HG02970 (cell line): ENCODE results near the gene GTSE1.

ENCODE experiments used
- ATAC-seq: cut with Tn5 transposase; IDR thresholded peaks from one replicate; pipeline ENCODE4 v1.9.1; 2021; ENCODE audit warnings: mild to moderate bottlenecking, moderate library complexity, moderate number of reproducible peaks; ENCODE audit not compliant: unreplicated experiment, low FRiP score

GTSE1 gene

DNA sequence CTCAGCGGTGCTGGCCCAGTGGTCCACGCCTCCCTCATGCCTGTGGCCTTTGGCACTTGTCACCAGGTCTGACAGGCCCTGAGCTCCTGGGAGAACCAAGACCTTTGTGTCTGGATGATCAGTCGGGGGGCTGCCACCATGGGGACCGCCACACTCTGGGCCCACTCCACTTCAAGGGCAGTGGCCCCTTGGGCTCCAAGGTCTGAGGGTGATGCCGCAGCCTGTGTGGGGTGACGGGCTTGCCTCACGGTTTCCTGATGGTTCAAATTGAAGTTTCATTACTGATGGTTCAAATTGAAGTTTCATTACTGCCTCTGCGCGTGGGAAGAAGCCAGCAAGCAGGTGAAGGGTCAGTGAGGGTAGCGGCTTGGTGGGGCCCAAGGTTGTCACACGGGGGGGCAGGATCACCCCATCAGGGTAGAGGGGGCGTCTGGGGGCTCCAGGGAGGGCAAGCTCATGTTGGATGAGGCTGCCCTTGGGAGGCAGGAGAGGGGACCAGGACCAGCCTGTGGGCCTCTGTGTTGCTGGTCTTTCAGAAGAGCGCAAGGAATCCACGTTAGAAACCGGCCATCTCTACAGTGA lies 66.4 kb downstream of the GTSE1 start:
- no peak for ATAC-seq

DNA sequence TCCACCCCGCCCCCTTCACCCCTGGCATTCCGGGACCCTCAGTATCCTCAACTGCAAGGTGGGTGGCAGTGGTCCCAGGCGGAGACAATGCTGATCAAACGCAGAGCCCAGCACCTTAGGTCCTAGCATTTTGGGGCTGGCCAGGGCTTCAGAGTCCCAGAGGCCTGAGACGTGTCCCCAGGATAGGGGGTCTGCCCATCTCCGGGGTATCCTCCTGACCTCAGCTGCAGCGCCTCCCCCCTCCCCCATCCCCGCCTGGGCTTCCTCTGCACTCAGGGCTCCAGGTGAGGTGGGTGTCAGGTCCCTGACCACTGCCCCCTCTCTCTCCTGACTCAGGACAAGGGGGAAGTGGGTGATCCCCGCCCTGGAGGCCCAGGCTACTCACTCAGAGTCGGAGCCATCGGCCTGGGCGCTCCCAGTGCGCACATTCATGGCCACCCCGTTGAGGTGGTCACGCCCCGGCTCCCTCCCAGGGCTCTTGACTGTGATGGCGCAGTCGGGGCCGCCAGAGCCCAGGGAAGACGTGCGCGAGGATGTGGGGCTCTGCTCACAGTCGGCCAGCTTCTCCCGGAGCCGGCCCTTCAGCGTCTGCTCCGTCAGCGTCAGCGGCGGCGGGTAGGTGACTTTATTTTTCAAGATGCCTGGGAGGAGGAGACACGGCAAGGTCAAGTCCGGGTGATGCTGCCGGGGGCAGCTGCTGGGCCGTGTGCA lies 67.1 kb downstream of the GTSE1 start:
- ATAC-seq, result no peak

DNA sequence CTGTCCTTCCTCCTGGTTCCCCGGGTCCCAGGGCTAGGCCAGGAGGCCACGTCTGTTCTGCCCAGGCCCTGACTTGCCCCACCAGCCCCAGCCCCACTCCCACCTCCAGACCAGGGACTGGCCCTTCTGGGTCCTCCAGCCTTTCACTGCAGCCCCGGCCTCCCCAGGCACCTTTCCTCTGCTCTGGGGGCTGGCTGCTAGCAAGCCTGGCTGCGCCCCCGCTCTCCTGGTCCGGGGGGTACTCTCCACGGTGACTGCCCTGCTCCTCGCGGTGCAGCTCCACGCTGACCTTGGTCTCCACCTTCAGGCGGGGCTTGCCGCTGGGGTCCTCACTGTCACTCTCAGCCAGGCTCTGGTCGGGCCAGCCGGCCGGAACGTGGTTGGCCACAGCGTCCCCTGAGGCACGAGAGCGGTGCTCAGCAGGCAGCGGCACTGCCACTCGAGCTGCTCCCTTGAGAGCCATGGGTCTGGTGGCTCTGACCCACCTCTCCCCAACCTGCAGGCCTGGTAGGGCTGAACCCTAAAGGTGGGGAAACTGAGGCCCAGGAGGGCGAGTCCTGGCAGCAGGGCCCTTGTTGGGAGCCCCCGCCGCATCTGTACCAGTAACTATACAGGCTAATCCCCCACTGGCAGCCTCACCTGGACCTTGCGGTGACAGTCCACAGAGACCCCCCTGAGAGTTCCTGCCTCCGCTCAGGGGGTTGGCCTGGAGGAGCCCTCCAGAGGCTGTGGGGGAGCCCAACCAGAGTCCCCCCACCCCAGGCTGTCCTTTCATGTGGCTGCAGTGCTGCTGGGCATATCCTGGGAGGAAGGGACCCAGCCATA lies 67.9 kb downstream of the GTSE1 start:
- ATAC-seq, result no peak

DNA sequence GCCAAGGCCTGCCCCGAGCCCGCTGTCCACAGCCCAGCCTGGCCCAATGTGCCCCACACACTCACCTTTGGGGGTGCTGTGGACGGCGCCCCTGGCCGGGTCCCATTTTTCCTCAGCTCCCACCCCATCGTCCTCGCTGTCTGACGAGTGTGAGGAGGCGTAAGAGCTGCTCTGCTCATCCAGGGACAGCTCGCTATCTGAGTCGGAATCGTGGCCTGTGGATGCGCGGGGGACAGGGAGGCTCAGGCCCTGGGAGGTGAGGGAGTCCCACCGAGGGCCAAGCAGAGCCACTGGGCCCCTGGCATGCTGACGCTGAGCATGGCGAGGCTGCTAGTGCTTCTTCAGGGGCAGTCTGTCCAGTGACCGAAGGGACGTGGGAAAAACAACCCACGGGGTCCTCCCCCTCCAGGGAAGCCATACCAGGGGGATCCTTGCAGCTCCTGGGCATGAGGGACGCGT lies 68.5 kb downstream of the GTSE1 start:
- ATAC-seq, result no peak

DNA sequence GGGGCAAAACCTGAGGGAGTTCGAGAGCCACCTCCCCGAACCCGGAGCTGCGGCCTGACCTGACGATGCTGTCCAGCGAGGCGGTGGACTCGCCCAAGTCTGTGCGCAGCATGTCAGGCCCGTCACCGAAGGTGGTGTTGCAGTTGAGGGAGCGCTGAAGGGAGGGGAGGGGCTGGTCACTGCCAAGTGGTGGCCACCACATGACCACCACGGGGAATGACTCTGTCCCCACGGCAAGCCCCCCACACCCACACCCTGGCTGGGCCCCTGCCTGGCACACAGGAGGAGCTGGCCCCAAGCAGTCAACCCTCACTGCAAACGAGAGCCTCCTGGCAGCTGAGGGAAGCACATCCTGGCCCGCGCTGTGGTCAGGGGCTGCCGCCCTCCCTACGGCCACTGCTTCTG lies 69.7 kb downstream of the GTSE1 start:
- no peak for ATAC-seq

- ATAC-seq, result no peak
These were observed 70.4 kb downstream of the GTSE1 start for GRCh38 chr22:46366801-46367706.

DNA sequence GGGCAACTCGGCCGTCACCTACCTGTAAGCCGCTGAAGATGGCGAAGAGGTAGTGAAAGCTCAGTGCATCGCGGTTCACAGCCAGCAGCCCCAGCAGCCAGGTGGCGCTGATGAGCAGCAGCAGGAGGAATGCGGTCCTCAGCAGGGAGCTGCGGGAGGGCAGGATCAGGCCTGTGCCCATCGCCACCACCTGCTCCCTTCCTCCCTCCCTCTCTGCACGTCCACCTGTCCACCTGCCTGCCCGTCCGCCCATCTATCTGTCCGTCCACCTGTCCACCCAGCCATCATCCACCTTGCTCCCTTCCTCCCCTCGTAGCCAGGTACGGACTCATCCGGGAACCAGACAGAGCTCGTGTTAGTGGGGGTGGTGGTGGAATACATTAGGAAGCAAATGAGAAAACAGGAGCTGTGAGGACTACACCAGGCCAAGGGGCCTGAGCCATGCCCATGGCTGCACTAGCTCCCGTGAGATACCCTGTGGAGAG lies 71.1 kb downstream of the GTSE1 start:
- ATAC-seq, result no peak

- ATAC-seq, result no peak
These were observed 71.8 kb downstream of the GTSE1 start for GRCh38 chr22:46368422-46368821.

- no peak for ATAC-seq
These were observed 72.4 kb downstream of the GTSE1 start for GRCh38 chr22:46368871-46369715.

DNA sequence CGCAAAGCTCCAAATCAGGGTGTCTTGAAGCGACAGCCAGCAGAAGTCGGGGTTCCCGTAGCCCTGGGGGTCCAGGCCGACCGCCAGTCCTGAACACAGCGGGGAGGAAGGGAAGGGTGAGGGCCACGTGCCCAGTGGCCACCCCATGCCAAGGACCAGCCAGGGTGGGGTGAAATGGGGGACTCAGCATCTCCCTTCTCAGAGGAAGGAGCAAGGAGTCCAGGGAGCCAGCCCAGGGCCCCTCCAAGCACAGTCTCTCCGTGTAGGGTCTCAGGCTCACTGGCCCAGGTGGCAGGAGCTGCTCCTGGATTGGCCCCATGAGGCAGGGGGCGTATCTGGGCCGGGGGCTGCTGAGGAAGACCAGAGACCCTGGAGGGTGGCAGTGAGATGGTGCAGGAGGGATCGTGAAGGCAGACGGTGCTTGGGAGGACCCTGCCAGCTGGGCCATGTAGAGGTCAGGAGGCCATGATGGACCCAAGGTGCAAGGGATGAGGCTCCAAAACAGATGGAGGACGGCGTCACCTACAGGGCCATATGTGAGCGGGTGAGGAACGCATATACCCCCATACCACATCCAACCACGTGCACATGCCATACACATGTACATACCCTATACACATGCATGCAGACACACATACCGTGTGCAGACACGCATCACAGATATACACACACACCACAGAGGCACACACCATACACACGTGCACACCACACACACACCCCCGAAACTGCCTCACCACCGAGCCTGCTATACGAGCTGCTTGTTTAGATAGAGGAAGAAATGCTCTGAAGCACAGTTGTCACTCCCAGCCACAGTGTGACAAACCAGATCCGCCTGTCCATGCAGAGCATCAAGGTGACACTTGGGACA lies 73.3 kb downstream of the GTSE1 start:
- ATAC-seq, result no peak

DNA sequence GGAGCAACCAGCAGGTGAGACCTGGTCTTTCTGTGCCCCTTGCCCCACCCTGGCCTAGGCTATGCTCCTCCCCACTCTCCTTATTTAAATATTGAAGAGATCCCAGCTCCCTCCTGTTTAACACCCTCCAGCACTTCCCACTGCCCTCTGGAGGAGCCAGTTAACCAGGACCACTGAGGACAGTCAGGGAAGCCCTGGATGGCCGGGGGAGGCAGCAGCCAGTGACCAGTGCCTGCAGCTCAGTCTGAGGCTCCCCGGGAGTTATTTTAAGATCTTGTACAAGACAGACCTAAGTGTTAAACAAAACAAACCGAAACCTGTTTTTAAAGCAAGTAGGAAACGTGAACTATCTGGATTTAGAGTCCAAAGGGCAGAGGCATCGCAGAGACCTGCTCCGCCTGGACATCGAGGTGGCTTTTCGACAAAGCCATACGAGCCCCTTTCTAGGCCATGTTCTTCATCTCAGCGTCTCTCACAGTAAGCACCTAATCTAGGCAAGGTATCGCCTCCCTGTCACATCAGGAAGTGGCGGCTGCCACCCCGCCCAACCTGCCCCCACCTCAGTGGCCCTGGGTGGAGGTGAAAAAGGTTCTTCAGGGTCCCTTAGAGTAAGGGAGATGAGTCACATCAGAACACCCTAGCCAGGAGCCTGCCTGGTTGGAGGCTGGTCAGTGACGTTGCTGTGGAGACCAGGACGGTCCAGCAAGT lies 74.1 kb downstream of the GTSE1 start:
- ATAC-seq, result no peak

DNA sequence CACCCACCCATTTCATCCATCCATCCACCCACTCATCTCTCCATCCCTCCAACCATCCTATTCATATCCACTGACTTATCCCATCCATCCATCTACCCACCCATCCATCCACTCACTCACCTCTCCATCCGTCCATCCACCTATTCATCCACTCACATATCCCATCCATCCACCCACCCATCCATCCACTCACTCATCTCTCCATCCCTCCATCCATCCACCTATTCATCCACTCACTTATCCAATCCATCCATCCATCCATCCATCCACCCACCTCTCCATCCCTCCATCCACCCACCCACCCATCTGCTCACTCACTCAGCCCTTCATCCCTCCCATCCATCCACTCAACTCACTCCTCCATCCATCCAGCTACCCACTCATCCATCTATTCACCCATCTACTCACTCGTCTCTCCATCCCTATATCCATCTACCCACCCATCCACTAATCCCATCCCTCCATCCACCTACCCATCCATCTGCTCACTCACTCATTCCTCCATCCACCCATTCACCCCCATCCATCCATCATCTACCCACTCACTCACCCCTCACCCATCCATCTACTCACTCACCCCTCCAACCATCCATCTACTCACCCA lies 75.1 kb downstream of the GTSE1 start:
- ATAC-seq, result no peak

DNA sequence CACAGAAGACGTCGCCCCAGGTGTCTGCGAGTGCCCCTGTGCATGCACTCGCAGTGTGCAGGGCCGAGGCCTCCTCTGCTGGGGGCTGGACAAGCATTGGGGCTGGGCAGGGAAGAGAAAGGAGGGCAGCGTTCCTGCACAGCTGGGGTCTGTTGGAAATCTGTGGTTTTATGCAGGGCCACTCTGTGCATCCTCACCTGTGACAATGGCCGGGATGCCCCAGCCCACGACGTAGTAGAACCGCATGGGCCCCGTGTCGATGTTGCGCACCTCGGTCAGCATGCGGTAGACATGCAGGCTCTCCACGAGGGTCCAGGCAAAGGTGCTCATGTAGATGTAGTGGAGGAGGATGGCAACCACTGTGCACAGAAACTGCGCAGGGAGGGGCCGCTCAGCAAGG lies 76.0 kb downstream of the GTSE1 start:
- no peak for ATAC-seq

DNA sequence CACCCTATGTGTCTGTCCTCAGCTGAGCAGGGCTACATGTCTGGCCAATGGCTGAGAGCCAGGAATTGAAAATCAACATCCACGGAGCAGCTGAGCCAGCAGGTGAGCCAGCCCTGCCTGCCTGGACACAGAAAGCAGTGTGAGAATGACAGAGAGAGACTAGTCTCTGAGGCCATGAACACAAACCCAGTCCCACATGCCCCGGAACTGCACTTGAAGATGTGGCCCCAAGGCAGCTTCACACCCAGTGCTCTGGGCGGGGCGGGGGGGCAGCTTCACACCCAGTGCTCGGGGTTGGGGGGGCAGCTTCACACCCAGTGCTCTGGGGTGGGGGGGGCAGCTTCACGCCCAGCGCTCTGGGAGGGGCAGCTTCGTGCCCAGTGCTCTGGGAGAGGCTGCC lies 76.5 kb downstream of the GTSE1 start:
- ATAC-seq, result no peak

GRCh38 chr22:46373921-46374662 lies 77.4 kb downstream of the GTSE1 start:
- no peak for ATAC-seq

DNA sequence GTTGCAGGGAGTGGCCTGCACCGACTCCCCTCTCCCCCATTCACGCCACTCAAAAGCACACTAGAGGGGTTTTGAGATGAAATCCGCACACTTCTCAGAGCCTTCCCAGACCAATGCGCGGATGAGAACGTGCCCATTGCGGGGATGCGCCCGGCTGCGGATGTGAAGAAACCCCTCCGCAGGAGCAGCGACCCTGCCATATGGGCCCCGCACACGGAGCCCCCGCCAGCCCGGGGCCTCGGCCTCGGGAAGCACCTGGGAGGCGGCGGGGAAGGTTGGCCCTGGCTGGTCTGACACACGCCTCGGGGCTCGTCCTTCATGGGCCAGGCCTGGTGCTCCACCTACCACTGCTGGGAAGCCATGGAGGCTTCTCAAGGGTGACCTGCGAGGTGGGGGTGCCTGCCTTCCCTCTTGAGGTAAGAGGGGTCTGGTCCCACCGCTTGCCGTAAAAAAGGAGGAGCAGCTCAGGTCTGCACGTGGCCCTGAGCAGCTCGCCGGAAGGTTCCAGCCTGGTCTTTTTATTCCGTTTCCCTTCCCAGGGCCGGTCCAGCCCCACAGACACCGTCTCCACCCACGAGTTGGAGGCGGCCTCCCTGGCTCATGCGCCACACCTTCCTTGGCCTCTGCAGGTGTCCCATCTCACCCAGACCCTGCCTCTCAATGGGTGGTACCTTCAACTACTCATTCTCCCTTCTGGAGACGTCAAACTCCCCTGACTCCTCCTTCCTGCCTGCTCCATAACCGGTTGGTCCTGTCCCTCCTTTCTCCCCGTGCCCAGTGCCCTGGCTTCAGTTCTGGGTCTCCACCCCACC lies 78.2 kb downstream of the GTSE1 start:
- ATAC-seq, result no peak
